Common myeloid progenitor, CD34-positive (primary cell): ENCODE results near the gene SPATA9.
"Not testable (repeated sequence)": the region's sequence is repeated elsewhere in the genome, so short reads cannot be mapped to it uniquely, and the experiment has no call there.

Experiments used
- CTCF ChIA-PET: fragments of 350-600 bp; sonication (Branson Sonifier 250); formaldehyde crosslinking; loops from one replicate; lab custom pipeline; 2021; ENCODE audit warnings: antibody characterized with exemption; lab: Charles Lee
- POLR2A ChIA-PET: fragments of 350-600 bp; sonication (Branson Sonifier 250); formaldehyde crosslinking; loops from one replicate; lab custom pipeline; 2021; ENCODE audit warnings: antibody characterized with exemption; lab: Charles Lee
- DNase-seq, 3 donors: peaks; one replicate each; pipeline versions ENCODE4 v3.0.0 to v3.0.0-alpha.2; 2013
- H3K27ac ChIP-seq, 2 experiments: 1 replicate in 1 of 2; 2 replicates in 1 of 2; pipeline ENCODE4 v1.7.0; 2013; ENCODE audit warnings: inconsistent platforms in 2 of 2, low read length in 2 of 2, mild to moderate bottlenecking in 2 of 2, low read depth in 1 of 2, moderate library complexity in 1 of 2; ENCODE audit not compliant: severe bottlenecking in 2 of 2, insufficient read depth in 1 of 2, poor library complexity in 1 of 2
- H3K27me3 ChIP-seq, 5 experiments: replicated peaks in 2 of 5; 1 replicate in 3 of 5; 2 replicates in 2 of 5; pipeline versions ENCODE4 v1.6.1 to v1.7.0; 2013; ENCODE audit warnings: low read length in 4 of 5, mild to moderate bottlenecking in 2 of 5, moderate library complexity in 2 of 5, inconsistent platforms in 1 of 5; ENCODE audit not compliant: insufficient read depth in 5 of 5, control insufficient read depth in 4 of 5
- H3K36me3 ChIP-seq, 4 experiments: 1 replicate in 2 of 4; 2 replicates in 2 of 4; pipeline versions ENCODE4 v1.6.1 to v1.7.0; 2013; ENCODE audit warnings: low read length in 3 of 4, control low read depth in 1 of 4, mild to moderate bottlenecking in 1 of 4; ENCODE audit not compliant: control insufficient read depth in 4 of 4, insufficient read depth in 4 of 4
- H3K4me1 ChIP-seq, 4 experiments: 1 replicate in 3 of 4; 2 replicates in 1 of 4; pipeline versions ENCODE4 v1.6.1 to v1.7.1; 2013; ENCODE audit warnings: low read length in 3 of 4, mild to moderate bottlenecking in 3 of 4, control low read depth in 1 of 4, inconsistent platforms in 1 of 4, moderate library complexity in 1 of 4; ENCODE audit not compliant: control insufficient read depth in 4 of 4, insufficient read depth in 4 of 4; ENCODE audit errors: control extremely low read depth in 1 of 4
- H3K4me3 ChIP-seq, 7 experiments: 1 replicate in 4 of 7; 2 replicates in 3 of 7; pipeline versions ENCODE4 v1.5.1 to v1.7.0; 2013; ENCODE audit warnings: mild to moderate bottlenecking in 7 of 7, low read length in 6 of 7, moderate library complexity in 6 of 7, inconsistent platforms in 2 of 7, low read depth in 2 of 7, control low read depth in 1 of 7; ENCODE audit not compliant: insufficient read depth in 4 of 7, control insufficient read depth in 1 of 7; ENCODE audit errors: extremely low read depth in 1 of 7
- H3K9me3 ChIP-seq, 5 experiments: 1 replicate in 4 of 5; 2 replicates in 1 of 5; pipeline versions ENCODE4 v1.6.1 to v1.7.1; 2013; ENCODE audit warnings: low read length in 4 of 5, mild to moderate bottlenecking in 2 of 5, inconsistent platforms in 1 of 5, low read depth in 1 of 5, moderate library complexity in 1 of 5; ENCODE audit not compliant: control insufficient read depth in 4 of 5, insufficient read depth in 2 of 5; ENCODE audit errors: control extremely low read depth in 1 of 5
- WGBS: methylation state at CpG from one replicate; pipeline ENCODE4 v1.1.5; 2013; ENCODE audit not compliant: insufficient coverage; 5-methylcytosine and 5-hydroxymethylcytosine counted together

SPATA9 gene

DNA sequence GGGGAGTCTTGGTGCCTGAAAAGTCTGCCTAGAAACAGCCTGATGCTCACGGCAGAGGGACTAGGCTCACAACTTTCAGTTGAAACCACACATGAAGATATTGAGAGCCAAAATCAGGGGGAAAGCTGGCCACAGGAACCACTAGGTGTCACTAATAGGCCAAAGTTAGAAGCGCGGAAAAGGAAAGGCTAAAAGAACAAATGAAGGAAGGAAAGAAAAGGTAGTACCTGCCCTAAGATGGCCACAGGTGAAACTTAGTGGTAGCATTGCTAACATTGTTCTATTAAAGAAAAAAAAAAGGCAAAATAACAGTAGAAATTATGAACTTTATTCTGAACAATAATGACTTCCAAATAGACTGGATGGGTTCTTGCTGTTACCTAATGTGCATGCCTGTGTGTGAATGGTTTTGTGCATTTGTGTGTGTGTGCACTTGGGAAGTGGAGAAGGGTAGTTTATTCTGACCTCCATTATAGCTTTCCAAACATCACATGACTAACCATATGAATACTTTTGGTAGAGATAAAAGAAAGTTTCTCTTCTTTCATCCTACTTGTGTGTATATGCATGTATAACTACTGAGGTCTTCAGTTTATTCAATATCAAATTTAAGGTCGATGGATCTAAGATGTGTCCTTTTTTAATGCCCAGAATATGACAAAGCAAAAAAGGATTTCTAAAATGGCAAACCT, 38.3 kb downstream of the SPATA9 start:
- Histone ChIP-seq H3K27me3 (no peaks in the 10 kb centered on the region), H3K4me3 (no peak overlapping the region), H3K36me3 (no peaks in the 10 kb centered on the region), H3K9me3 (no peaks in the 10 kb centered on the region), H3K27ac (no peak overlapping the region), H3K4me1 (peaks cover 12 to 31% (median 20%) of the 10 kb centered on the region in 4 experiments)
- WGBS, result 0% methylated on average over 3 of the region's 4 CpGs
- CTCF ChIA-PET, result interaction anchor here (0.7 to 3.8 kb wide), 19 partner anchors 11 to 210 kb away, joined by 3 to 27 read pairs (median 4); partner anchors contain the start of gene ARSK
- DNase-seq, result peak; percentile 65 to 88 (median 83)
- POLR2A ChIA-PET, result no interaction called here

DNA sequence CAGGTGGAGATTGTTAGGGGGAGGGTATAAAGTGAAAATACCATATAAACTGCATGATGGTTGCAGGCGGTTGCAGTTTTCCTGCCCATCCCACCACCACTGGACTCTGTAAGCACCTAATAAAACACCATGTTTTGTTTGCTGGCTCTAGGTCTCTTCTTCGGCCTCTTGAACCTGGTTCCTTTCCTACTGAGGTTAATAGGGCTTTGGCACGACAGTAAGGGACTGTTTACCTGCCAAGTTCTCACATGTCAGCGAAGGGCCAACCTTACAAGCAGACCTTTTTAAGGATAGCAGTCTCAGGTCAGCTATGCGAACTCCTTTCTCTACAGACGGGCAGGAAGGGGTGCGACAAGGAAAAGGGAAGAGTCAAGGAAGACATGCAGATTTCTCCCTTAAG, 39.6 kb downstream of the SPATA9 start:
- DNase-seq, result no peak
- Histone ChIP-seq H3K4me3 (no peak overlapping the region), H3K36me3 (no peaks in the 10 kb centered on the region), H3K4me1 (peaks cover 10 to 21% (median 14%) of the 10 kb centered on the region in 4 experiments), H3K9me3 (no peaks in the 10 kb centered on the region), H3K27me3 (no peaks in the 10 kb centered on the region), H3K27ac (no peak overlapping the region)
- POLR2A ChIA-PET, result no interaction called here
- 99% methylated on average over 7 of the region's 7 CpGs for WGBS
- CTCF ChIA-PET, result interaction anchor here (0.9 to 3.8 kb wide), 12 partner anchors 9 to 204 kb away, joined by 3 to 27 read pairs (median 6); no protein-coding TSS in a partner anchor

DNA sequence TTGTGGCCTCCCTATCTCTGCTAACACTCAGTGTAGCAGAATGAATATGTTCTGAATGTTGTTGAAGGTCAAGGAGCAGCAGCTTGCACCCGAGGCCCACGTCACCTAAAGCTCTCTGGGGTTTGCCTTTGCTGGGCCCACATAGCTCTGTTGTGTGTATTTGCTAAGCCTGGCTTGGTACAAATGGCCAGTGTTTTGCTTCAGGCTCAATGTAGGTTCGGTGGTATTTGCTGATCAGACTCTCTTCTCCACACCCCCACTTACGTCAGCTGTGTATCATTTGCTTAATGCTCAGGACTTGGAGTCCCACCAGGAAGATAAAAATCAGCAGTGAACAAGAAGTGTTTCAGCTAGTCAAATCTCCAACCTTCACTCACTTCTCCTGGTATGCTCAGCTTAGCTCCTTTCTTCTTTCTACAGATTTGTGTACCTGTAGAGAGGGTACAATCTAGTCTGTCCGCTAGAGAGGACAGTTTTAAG, 41.0 kb downstream of the SPATA9 start:
- Histone ChIP-seq H3K27ac (no peak overlapping the region), H3K4me1 (peaks cover 0 to 8% (median 2%) of the 10 kb centered on the region in 4 experiments), H3K4me3 (no peak overlapping the region), H3K36me3 (no peaks in the 10 kb centered on the region), H3K9me3 (no peaks in the 10 kb centered on the region), H3K27me3 (no peaks in the 10 kb centered on the region)
- 100% methylated on average over 1 of the region's 5 CpGs for WGBS
- DNase-seq, result no peak
- ChIA-PET CTCF (interaction anchor here (0.6 to 3.8 kb wide), 14 partner anchors 11 to 217 kb away, joined by 3 to 22 read pairs (median 3); no protein-coding TSS in a partner anchor), POLR2A (interaction anchor here (0.5 kb wide), 1 partner anchor 24 kb away, joined by 5 read pairs; no protein-coding TSS in a partner anchor)

DNA sequence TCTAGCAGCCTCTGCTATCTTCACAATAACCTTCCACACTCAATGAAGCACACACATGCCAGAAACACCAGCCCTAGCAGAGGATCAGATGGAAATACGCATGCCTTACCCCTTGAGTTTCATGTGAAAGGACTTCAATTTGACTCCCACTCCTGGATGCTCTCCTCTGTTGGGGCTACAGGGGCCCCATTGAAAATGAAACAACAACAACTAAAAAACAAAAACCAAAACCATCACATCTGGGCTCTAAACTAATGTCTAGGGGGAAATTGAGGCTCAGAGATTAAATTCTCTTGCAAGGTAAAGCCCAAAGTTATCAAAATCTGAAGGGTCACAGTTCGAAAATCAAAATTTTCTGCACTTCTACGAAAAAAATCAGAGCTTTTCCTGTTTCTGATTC, 44.2 kb downstream of the SPATA9 start:
- whole genome bisulfite sequencing, result 69% methylated on average over 3 of the region's 3 CpGs
- Histone ChIP-seq H3K4me3 (no peak overlapping the region), H3K4me1 (no peaks in the 10 kb centered on the region), H3K27me3 (no peaks in the 10 kb centered on the region), H3K27ac (no peak overlapping the region), H3K9me3 (no peaks in the 10 kb centered on the region), H3K36me3 (no peaks in the 10 kb centered on the region)
- DNase-seq, result no peak
- CTCF ChIA-PET, result no interaction called here
- POLR2A ChIA-PET, result no interaction called here

DNA sequence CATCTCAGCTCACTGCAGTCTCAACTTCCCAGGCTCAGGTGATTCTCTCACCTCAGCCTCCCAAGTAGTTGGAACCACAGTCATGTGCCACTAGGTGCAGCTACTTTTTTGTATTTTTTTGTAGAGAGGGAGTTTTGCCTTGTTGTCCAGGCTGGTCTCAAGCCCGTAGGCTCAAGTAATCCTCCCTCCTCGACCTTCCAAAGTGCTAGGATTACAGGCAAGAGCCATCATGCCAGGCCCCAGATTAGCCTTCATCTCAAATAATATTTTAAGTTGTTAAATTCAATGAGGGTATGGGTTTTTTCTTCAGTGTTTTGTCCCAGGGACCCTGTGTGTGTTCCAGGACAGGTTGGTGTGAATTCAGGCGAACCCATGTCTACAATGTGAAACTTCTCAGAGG, 48.7 kb downstream of the SPATA9 start:
- ChIA-PET CTCF (no interaction called here), POLR2A (no interaction called here)
- H3K4me1 ChIP-seq, result peaks cover 0 to 4% (median 0%) of the 10 kb centered on the region in 4 experiments
- 90% methylated on average over 2 of the region's 3 CpGs for WGBS
- H3K36me3 ChIP-seq, result no peaks in the 10 kb centered on the region
- H3K27ac ChIP-seq, result no peak overlapping the region
- no peak overlapping the region for H3K4me3 ChIP-seq
- peaks cover 0 to 3% (median 0%) of the 10 kb centered on the region in 5 experiments for H3K9me3 ChIP-seq
- no peak for DNase-seq
- H3K27me3 ChIP-seq, result no peaks in the 10 kb centered on the region

DNA sequence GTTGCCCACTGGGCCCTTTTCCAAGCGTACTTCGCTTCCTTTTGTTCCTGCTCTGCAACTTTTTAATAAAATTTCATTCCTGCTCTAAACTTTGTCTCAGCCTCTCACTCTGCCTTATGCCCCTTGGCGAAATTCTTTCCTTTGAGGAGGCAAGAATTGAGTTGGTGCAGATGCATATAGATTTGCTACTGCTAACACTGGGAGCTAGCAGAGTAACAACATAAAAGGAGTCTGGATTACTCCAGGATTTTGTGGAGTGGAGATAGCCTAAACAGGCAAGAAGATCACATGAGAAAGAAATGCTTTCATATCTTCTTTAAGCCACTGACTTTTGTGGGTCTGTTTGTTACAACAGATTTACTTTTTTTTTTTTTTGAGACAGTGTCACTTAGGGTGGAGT, 49.1 kb downstream of the SPATA9 start:
- POLR2A ChIA-PET, result no interaction called here
- 100% methylated on average over 3 of the region's 3 CpGs for WGBS

DNA sequence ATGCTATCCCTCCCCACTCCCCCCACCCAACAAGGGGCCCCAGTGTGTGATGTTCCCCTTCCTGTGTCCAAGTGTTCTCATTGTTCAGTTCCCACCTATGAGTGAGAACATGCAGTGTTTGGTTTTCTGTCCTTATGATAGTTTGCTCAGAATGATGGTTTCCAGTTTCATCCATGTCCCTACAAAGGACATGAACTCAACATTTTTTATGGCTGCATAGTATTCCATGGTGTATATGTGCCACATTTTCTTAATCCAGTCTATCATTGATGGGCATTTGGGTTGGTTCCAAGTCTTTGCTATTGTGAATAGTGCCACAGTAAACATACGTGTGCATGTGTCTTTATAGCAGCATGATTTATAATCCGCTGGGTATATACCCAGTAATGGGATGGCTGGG, 49.8 kb downstream of the SPATA9 start:
- H3K9me3 ChIP-seq, H3K27me3 ChIP-seq, POLR2A ChIA-PET, H3K27ac ChIP-seq, H3K4me1 ChIP-seq, H3K36me3 ChIP-seq, H3K4me3 ChIP-seq, DNase-seq: not testable (repeated sequence)
- CTCF ChIA-PET, result interaction anchor here (2.0 to 2.2 kb wide), 2 partner anchors 10 kb away, joined by 5 to 14 read pairs; no protein-coding TSS in a partner anchor
- WGBS, result no CpG with 5 or more reads among the region's 2 CpGs

More for the DNA sequence above, 49.1 kb downstream of the SPATA9 start:
- CTCF ChIA-PET, result no interaction called here
- DNase-seq, result no peak
- Histone ChIP-seq H3K27me3 (no peaks in the 10 kb centered on the region), H3K4me1 (peaks cover 0 to 4% (median 0%) of the 10 kb centered on the region in 4 experiments), H3K4me3 (no peak overlapping the region), H3K9me3 (peaks cover 0 to 3% (median 0%) of the 10 kb centered on the region in 5 experiments), H3K36me3 (no peaks in the 10 kb centered on the region), H3K27ac (no peak overlapping the region)
